Raji (cell line): ENCODE results near the gene LPIN1.

ENCODE experiments used
- POLR2A ChIP-seq: IDR thresholded peaks from 2 replicates; pipeline ENCODE4 v1.6.1; 2011; ENCODE audit warnings: low read depth, low read length, control low read depth; ENCODE audit not compliant: insufficient read depth

LPIN1 gene

DNA sequence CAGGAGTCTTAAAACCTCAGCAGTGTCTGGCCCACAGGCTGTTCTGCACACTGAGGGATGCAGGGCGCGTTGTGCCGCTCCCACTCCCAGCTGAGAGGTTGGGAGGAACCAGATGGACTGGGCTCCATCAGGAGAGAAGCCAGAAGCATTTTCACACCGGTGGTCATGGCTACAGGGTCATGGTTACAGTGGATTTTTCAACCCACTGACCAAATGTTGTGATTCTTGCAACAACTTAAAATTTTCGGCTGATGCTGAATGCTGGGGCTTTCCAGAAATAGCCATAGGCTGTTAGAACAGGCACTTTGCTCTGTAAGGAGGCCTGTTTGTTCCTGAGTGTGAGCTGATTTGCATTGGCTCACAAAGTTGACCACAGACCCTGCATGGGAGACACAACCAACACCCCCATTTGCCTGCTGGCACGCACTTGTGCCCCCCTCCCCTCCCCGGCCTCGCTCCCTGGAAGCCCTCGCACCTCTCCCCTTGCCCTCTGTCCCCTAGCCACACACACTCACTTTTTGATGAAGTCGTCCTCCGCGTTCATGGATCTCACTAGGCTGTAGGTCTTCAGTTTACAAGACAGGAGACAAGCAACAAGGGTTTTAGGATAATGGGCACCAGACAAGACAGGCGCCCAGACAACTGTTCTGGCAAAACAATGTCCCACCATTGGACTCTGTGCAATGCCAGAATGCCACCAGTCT is 3.4 kb downstream of the LPIN1 start:
- 0 out of 2 replicates have a peak, but pooled peaks have one; percentile 18 for TF ChIP-seq POLR2A

DNA sequence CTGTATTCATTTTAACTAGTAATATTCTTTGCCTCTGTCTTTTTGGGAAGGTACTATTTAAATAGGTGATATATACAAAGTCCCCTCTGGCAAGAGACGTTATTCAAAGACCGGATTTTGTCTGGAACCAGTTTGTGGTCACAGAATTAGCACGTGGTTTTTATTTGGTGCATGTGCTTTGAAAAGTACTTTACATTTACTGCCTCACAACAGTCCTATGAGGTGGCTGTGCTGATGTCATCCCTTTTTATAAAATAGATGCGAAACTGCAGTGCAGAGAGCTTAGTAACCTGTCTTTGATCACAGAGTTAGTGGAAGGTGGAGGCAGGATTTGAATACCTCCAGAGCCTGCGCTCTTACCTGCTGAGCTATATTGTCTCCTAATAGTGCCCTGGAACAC is 4.0 kb downstream of the LPIN1 start:
- no peak for TF ChIP-seq POLR2A

DNA sequence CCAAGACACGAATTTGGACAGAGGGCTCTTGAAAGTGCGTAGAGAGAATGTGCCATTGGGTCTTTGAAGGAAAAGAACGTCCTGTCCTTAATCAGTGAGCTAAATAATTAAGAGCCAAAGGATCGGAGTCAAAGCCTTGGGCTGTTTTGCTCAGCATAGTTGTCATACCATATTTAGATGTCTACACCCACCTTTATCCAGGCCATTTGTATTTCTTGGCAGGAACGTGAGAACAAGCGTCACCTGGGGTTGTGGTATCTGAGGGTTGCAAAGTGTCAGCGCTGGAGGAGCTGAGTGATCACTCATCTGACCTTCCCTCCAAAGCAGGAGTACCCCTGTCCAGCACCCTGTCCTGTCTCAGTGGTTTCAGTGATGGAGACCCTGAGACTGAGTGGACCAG is 4.5 kb downstream of the LPIN1 start:
- TF ChIP-seq POLR2A, result no peak

DNA sequence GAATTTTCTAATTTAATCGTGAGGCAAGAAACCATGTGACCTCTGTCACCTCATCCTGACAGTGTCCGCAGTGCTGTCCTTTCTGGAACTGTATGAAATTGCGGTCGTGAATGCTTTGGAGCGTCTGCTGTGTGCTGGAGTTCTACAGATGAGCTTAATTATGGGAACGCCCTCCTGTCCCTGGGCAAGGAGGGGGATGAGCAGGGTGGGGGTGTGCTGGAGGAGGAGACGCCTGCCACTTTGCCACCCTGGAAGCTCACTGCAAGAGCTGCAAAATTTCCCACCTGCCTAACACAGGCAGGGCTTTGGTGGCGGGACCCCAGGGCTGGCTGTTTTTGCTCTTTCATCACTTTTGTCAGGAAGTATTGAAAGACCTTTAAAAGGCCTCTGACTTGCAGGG is 6.5 kb downstream of the LPIN1 start:
- no peak for TF ChIP-seq POLR2A

DNA sequence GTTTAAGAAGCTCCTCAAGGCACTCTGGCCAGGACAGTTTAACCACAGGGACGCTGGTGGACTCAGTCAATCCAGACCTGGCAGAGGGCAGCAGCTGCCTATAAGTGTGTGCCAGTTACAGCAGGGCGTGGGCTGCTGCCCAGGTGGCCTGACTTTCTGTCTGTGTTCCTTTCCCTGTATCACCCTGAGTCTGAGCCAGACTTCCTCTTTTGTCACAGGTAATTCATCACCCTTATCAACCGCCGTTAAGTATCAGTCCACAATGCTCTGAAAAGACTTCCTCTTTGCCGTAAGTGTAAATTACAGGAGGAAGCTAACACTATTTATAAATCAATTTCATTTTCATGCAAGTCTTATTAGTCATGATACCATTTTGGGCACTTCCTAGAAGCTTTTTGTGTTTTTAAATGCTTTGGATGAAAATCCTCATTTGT is 7.0 kb downstream of the LPIN1 start:
- TF ChIP-seq POLR2A, result 0 out of 2 replicates have a peak, but pooled peaks have one; percentile 19

DNA sequence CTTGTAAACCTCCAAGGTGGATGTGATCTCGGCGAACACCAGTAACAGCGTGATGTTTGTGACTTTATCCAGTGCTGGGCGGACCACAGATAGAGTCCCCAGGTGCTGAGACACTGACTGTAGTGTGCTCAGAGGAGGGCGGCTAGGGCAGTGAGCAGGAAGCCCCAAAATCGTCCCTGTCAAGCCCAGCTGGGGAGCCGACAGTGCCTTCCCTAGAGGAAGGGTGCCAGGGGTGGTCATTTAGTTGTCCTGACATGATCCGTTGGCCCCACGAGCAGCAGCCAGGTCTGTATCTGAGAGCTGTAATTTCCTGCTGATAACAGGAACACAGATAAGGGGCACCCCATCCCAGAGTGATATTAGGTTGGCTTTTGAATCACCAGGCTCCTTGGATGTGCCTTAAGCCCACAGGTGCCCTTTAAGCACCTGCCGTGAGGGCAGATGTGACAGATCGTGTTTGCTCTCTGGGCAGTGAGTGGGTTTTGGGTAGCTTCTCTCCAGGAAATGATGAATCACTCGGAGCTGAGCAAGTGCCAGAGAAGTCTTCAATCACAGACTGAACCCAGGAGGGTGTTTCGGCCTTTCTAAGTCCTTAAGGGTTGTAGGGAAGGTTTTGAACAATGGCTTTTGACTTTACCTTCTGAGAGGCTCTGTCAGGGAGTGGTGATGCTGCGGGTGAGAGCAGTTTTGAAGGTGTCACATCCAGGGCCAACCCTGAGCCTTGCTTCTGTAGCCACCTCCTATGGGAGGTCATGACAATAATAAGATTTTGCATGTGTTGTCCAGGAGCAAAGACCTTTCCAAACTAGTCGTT is 7.7 kb downstream of the LPIN1 start:
- TF ChIP-seq POLR2A, result no peak

DNA sequence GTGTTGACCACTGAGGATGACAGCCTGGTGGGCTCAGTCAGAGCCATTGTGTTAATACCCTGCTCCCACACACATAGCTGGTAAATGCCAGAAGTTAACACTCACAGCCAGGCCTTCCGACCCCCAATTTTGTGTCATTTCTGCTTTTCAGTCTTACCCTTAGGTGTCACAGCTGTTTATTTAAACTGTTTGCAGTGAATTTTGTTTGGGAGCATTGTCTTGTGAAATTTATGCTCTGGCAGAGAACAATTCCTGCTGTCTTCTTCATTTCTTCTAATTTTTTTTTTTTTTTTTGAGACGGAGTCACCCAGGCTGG is 8.2 kb downstream of the LPIN1 start:
- no peak for TF ChIP-seq POLR2A

DNA sequence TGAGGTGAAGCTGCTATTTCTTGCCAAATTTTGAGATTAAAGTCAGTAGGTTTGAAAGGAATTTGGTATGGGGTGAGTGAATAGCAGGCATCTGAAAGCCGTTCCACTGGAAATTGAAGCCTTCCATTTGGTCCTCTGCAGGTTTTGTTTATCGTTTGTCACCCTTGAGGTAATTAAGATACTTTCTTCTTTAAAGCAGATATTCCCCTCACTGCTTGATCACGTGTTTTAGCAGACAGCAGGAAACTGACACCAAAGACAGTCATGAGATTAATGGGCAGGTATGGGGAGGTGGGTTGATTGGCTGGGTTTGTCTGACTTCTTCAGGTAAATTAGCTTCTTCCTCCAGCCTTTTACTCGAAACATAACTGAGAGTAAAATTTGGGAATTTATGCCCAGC is 10.7 kb downstream of the LPIN1 start:
- no peak for TF ChIP-seq POLR2A

DNA sequence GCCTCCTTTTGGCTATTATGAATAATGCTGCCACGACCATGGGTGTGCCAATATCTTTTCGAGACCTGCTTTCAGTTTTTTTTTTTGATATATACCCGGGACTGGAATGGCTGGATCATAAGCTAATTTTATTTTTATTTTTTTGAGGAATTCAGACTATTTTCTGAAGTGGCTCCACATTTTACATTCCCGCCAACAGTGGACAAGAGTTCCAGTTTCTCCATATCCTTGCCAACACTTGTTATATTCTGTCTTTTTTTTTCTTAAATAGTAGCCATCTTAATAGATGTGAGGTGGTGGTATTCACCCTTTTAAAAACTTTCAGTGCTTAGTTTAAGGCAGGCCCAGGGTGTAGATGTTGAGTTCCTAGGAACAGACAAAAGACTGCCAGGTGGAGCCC is 11.8 kb downstream of the LPIN1 start:
- no peak for TF ChIP-seq POLR2A

DNA sequence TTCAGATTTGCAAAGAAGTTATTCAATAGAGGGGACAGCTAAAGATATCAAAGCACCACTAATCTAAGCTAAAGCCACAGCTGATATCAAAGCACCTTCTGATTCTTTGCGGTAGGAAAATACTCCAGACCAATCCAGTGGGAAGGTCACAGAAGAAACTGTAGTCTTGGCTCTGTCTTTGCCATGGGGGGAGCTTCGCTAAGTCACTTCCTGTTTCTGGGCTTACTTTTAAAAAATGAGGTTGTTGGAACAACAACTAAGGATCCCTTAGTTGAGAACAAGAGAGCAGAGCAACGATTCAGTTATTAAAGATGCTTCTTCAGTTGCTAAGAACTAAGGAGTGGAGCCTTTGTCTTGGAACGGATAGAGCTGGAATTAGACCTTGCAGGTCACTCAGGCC is 12.2 kb downstream of the LPIN1 start:
- TF ChIP-seq POLR2A, result no peak

DNA sequence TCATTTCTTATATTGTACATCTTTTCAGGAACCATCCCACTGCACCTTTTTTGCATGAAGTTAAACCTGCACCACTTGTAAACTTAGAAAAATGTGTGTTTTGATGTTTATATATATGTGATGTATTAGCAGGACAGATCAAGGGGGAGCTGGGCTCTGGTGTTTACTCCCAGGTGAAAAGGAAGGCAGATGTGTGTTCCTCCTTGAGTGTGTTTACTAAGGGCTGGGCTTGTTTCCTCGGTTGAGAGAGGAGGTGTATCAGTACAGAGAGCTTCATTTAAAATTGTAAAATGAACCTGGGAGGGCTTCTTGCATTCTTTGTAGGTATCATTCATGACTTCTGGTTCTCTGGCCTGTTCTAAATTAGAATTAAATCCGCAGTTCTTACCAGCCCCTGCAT is 14.8 kb downstream of the LPIN1 start:
- no peak for TF ChIP-seq POLR2A

DNA sequence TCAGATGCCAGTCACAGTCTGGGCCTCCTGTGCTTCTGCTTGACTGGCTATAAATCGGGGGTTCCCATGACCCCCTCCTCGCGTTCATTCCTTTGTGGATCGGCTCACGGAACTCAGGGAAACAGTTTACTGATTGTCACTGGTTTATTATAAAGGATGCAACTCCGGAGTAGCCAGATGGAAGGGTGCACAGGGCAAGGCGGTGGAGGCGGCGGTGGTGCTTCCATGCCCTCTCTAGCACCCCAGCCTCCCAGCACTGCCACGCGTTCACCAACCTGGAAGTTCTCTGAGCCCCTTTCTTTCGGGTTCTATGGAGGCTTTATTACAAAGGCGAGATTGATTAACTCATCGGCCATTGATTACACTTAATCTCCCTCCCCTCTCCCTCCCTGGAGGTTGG is 15.6 kb downstream of the LPIN1 start:
- no peak for TF ChIP-seq POLR2A

DNA sequence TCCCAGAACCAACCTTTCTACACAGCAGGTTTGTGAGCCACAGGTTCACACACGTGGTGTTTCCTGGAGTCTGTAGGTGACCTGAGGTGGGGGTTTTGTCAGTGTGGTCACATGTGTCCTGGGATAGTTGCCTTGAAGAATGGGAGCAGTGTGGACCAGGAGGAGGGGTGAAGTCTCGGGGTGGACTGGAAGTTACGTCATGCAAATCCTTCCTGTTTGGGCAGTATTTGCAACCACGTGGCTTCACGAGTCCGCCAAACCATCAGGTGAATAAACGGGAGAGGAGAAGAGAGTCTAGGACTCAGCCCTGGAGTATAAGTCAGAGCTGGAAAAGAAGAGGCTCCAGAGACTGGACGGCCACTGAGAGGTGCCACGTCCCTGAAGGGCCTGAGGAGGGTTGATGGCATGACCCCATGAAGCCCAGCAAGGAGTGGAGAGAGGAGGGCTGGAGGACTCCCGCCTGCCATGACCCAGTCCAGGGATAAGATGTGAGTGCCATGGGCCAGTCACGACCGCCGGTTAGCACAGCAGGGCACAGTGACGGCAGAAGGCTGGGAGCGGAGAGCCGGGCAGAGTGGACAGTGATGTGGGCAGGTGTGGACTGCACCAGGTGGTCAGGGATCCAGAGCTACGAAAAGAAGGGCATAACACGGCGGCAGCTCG is 16.5 kb downstream of the LPIN1 start:
- TF ChIP-seq POLR2A, result no peak

DNA sequence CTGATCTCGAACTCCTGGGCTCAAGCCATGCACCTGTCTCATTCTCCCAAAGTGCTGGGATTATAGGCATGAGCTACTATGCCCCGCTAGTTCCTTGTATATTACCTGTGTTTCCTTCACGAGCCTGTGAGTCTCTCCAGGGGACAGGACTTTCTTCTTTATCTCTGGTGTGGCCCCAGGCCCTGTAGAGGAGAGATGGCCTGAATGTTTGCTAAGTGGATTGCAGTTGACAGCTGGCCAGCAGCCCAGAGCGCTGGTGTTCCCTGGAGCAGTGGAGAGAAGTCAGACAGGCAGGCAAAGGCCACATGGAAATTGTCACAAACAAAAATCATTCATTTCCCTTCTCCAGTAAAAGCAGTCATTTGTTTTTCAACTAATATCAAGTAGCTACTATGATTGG is 17.9 kb downstream of the LPIN1 start:
- no peak for TF ChIP-seq POLR2A

DNA sequence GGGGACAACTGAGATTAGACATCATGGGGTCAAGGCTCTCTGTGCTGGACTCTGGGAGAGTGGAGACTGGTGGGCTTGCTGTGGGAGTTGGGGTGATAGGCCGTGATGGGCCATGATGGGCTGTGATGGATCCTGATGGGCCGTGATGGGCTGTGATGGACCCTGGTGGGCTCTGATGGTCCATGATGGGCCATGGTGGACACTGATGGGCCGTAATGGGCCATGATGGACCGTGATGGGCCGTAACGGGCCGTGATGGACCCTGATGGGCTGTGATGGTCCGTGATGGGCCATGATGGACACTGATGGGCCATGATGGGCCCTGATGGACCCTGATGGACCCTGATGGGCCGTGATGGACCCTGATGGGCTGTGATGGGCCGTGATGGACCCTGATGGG is 18.5 kb downstream of the LPIN1 start:
- TF ChIP-seq POLR2A, result no peak

DNA sequence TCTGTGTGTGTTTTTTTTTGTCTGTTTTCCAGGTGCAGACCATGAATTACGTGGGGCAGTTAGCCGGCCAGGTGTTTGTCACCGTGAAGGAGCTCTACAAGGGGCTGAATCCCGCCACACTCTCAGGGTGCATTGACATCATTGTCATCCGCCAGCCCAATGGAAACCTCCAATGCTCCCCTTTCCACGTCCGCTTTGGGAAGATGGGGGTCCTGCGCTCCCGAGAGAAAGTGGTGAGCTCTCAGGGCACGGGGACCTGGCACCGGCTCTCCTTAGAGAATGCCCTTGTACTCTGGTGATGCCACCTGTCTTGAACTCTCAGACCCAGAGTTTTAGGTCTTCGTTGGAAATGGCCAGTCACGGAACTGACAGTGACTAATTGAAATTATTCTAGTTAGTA is 19.1 kb downstream of the LPIN1 start:
- no peak for TF ChIP-seq POLR2A
